ENCODE measurements around the gene OSBPL5.

OSBPL5 gene

DNA sequence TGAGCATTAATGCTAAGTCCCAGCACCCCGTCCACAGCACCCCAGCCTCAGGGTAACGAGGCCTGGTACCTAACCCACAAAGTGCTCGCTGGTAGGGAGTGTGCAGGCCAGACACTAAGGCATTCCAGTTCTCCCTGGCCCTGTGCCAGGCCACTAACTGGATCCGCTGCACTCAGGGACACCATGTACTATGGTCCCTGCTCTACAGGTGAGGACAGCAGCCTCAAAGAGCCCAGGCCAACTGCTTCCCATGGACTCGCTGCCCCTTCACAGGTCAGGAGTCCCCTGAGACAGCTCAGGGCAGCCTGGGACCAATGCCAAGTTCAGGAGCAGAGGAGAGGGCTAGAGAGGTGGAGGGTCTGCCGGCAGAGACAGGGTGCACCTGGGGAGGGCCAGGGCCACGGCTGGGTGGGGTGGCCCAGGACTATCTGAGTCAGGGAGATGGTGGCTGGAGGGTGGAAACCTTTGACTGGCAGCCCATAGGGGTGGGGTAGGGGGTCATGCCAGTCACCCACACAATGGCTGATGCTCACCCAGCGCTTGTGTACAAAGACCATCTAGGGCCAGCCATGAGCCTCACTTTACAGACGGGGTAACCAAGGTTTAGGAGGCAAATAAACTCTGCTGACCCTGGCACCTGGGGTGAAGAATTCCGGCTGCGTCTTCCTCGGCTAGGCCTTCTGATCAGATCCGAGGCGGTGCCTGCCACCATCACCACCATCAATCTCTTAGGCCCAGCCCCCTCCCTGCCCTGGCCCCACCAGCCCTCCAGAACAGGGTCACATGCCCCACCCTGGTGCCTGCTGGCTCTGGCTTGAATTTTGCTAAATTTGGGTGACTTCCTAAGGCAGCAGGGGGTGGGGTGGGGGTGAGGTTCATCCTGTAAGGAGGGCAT is 5.6 kb downstream of the OSBPL5 start:
- Histone ChIP-seq H3K4me3 (replicated peaks; ENCODE audit: low read depth, low read length) (no peak overlapping the region), H3K27me3 (replicated peaks; ENCODE audit: control insufficient read depth, insufficient read depth, low read length) (no peaks in the 10 kb centered on the region; the same call in none of the 2 replicates), H3K36me3 (ENCODE audit: control insufficient read depth, insufficient read depth, low read length) (no peaks in the 10 kb centered on the region)
- DNase-seq (ENCODE audit: extremely low read depth, insufficient read length) = no peak
- TF ChIP-seq, protein P1, sequence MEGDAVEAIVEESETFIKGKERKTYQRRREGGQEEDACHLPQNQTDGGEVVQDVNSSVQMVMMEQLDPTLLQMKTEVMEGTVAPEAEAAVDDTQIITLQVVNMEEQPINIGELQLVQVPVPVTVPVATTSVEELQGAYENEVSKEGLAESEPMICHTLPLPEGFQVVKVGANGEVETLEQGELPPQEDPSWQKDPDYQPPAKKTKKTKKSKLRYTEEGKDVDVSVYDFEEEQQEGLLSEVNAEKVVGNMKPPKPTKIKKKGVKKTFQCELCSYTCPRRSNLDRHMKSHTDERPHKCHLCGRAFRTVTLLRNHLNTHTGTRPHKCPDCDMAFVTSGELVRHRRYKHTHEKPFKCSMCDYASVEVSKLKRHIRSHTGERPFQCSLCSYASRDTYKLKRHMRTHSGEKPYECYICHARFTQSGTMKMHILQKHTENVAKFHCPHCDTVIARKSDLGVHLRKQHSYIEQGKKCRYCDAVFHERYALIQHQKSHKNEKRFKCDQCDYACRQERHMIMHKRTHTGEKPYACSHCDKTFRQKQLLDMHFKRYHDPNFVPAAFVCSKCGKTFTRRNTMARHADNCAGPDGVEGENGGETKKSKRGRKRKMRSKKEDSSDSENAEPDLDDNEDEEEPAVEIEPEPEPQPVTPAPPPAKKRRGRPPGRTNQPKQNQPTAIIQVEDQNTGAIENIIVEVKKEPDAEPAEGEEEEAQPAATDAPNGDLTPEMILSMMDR (IDR thresholded peaks at IDR 0.05; ENCODE audit: insufficient read depth, low read length, poor library complexity, severe bottlenecking) = no peak

DNA sequence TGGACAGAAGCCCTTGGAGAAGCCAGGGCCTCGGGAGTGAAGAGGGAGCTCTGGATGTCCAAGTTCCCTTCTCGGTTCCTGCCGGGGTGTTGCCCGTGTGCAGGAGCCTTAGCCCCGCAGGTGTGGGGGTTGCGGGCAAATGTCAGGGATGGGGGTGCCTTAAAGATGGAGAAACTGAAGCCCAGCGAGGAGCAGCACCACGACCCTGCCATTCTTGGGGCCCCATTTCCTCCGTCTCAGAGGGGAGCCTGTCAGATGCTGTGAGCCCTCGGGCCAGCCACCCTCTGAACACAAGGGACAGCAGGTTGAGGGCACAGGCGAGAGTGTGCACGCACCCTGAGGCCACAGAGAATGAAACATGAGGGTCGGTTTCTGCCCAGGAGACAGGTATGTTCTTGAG is 6.3 kb downstream of the OSBPL5 start:
- H3K4me3 ChIP-seq (replicated peaks; ENCODE audit: low read depth, low read length) = no peak overlapping the region
- no peaks in the 10 kb centered on the region; the same call in none of the 2 replicates for H3K27me3 ChIP-seq (replicated peaks; ENCODE audit: control insufficient read depth, insufficient read depth, low read length)
- H3K36me3 ChIP-seq (ENCODE audit: control insufficient read depth, insufficient read depth, low read length) = no peaks in the 10 kb centered on the region
- TF ChIP-seq, protein P1 (IDR thresholded peaks at IDR 0.05; ENCODE audit: insufficient read depth, low read length, poor library complexity, severe bottlenecking) = no peak
- DNase-seq (ENCODE audit: extremely low read depth, insufficient read length) = no peak

DNA sequence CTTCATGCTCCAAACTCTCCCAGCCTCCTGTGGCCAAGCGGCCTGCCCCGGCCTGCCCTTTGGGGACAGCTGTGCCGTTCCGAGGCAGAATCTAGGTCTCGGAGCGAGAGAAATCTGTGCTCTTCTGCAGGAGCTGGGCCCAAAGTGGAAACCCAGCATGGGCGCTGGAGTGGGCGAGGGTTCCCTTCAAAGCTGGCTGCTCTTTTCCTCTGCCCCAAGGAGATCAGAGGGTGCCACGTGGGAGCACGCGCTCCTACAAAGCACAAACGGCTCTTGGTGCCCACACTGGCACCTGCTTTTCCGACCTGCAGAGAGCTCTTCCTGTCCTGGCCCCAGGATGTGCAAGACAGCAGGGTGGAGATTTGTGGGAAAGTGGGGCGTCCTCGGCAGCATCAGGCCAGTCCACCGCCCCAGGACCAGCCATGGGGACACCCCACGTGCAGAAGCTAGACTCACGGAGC is 6.9 kb downstream of the OSBPL5 start:
- DNase-seq (ENCODE audit: extremely low read depth, insufficient read length) = no peak
- H3K36me3 ChIP-seq (ENCODE audit: control insufficient read depth, insufficient read depth, low read length) = no peaks in the 10 kb centered on the region
- TF ChIP-seq, protein P1 (IDR thresholded peaks at IDR 0.05; ENCODE audit: insufficient read depth, low read length, poor library complexity, severe bottlenecking) = no peak
- H3K27me3 ChIP-seq (replicated peaks; ENCODE audit: control insufficient read depth, insufficient read depth, low read length) = no peaks in the 10 kb centered on the region; the same call in none of the 2 replicates
- no peak overlapping the region for H3K4me3 ChIP-seq (replicated peaks; ENCODE audit: low read depth, low read length)

DNA sequence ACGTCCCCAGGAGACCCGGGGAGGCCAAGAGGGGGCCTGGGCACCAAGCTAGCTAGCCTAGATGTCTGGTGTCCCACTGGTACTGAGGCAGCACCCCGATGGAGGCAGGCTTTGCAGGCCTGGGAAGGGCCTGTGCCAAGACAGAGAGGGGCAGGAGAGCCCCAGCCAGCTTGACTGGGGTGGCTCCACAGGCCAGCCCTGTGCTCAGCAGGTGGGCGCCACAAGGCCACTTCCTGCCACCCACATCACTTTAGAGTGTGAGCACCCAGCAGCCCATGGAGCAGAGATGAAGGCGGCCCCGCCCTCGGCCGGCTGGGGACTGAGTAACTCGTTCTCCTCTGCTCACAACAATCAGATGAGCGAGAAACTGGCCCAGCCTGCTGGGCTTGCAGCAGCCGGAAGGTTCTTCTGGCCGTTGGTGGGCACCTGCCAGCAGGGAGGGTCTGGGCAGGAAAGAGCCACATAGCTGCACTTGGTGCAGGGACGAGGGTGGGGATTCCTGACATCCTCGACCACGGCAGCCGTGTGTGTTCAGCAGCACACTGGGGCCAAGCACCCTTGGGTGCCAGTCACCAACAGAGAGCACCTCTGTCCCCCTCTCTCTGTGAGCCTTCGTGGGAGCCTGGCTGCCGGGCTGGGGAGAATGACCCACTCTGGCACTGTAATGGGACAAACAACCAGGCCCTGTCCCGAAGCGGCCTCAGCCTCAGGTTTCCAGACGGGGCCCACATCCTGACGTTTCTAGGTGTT is 7.6 kb downstream of the OSBPL5 start:
- H3K27me3 ChIP-seq (replicated peaks; ENCODE audit: control insufficient read depth, insufficient read depth, low read length) = no peaks in the 10 kb centered on the region; the same call in none of the 2 replicates
- DNase-seq (ENCODE audit: extremely low read depth, insufficient read length) = no peak
- TF ChIP-seq, protein P1 (IDR thresholded peaks at IDR 0.05; ENCODE audit: insufficient read depth, low read length, poor library complexity, severe bottlenecking) = no peak
- H3K4me3 ChIP-seq (replicated peaks; ENCODE audit: low read depth, low read length) = no peak overlapping the region
- H3K36me3 ChIP-seq (ENCODE audit: control insufficient read depth, insufficient read depth, low read length) = no peaks in the 10 kb centered on the region

DNA sequence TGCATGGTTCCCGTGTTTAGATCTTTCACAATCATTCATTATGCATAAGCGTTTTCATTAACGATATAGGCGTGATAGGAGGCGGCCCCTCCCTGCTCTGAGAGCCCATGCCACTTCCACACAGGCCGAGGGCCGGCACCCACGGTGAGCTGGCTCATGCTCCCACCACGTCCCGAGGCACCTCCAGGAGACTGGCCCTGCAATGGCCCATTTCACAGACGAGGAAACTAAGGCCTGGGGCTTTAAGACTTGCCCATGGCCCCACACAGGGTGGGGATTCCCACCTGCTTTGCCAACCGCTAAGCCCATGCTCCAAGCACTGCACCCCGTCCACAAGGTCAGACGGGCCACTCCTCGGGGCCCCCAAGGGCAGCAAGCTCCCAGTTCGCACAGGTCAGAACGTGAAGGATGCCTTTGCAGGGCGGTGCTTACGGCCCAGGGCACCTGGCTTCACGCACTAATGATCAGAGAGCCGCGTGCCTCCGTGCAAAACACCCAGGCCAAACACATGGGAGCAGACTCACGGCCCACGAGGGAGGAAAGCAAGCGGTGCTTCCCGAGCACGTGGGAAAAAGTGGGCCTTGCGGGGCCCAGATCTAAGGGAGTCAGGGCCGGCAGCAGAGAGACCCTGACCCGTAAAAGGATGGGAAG is 8.3 kb downstream of the OSBPL5 start:
- H3K36me3 ChIP-seq (ENCODE audit: control insufficient read depth, insufficient read depth, low read length) = no peaks in the 10 kb centered on the region
- TF ChIP-seq, protein P1 (IDR thresholded peaks at IDR 0.05; ENCODE audit: insufficient read depth, low read length, poor library complexity, severe bottlenecking) = no peak
- no peaks in the 10 kb centered on the region; the same call in none of the 2 replicates for H3K27me3 ChIP-seq (replicated peaks; ENCODE audit: control insufficient read depth, insufficient read depth, low read length)
- no peak for DNase-seq (ENCODE audit: extremely low read depth, insufficient read length)
- H3K4me3 ChIP-seq (replicated peaks; ENCODE audit: low read depth, low read length) = no peak overlapping the region

All from GM06990 (cell line).